Left cardiac atrium (tissue), 4 donors: ENCODE measurements around the gene TBC1D2. TPM values are rescaled to one million over a fixed set of nuclear protein-coding genes. Genes with fewer than 3 reads are reported as not detected.
A peak's percentile ranks its signal among the peaks of the same experiment; 100 is the strongest.

ENCODE experiments used
- ATAC-seq, 2 donors: fragments of 200-7000 bp; cut with Tn5 transposase; one replicate each; pipeline ENCODE4 v1.9.1; 2020; ENCODE audit warnings: mild to moderate bottlenecking in 2 of 2, moderate library complexity in 2 of 2
- DNase-seq: peaks from one replicate; pipeline ENCODE4 v3.0.0-alpha.2; 2020
- intact Hi-C, 2 donors: fragments of 100-400 bp; cut with DNase I; formaldehyde crosslinking; loops; one replicate each; pipeline versions ENCODE4 v1.14.1 to v1.15.1; 2022 to 2023
- total RNA-seq, 2 donors: library from RNA; stranded (reverse); fragmentation: NEBNext Ultra II Directional; extraction: Animal tissue kit (Norgen Biotek cat#: 25700); gene quantifications; one replicate each; pipeline ENCODE4 v1.2.1, GENCODE V29; 2021
- donor health status: DM: no; HTN: yes; CAD: no.
- donor health status: DM: no; HTN: yes; CAD: no; lungs with severe emphysema.
- donor health status: DM: yes; HTN: yes; CAD: no.
- donor health status: Dilated cardiomyopathy.

Gene TBC1D2
- total RNA-seq, 2 donors from 2014 or later, result 4.4 to 5.3 TPM

- DNase-seq, result no peak
- ATAC-seq, result no peak
- intact Hi-C loops, result no loop called here
These were observed 30.4 kb downstream of the TBC1D2 start for GRCh38 chr9:98225015-98225442.

- intact Hi-C loops, result no loop called here
- DNase-seq (no peak), ATAC-seq (peak; percentile 51 to 56)
These were observed 32.4 kb downstream of the TBC1D2 start for GRCh38 chr9:98222885-98223691.

DNA sequence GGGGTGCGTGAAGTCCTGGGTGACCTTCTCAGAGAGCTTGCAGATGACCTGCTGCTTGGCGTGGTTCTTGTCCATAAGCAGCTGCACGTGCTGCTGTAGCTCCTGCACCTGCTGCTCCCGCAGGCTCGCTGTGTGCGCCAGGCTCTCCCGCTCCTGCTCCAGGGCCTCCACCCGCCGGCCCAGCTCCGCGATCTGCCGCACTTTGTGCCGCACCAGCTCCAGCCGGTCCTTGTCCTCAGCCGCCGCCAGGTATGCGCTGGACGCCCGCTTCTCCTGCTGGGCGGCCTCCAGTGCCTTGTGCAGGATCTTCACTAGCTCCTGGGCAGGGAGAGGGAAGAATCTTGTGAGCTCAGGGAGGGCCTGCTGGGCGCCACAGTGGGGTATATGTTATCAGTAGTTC is 34.5 kb downstream of the TBC1D2 start:
- intact Hi-C loops, result no loop called here
- DNase-seq (no peak), ATAC-seq (no peak)

DNA sequence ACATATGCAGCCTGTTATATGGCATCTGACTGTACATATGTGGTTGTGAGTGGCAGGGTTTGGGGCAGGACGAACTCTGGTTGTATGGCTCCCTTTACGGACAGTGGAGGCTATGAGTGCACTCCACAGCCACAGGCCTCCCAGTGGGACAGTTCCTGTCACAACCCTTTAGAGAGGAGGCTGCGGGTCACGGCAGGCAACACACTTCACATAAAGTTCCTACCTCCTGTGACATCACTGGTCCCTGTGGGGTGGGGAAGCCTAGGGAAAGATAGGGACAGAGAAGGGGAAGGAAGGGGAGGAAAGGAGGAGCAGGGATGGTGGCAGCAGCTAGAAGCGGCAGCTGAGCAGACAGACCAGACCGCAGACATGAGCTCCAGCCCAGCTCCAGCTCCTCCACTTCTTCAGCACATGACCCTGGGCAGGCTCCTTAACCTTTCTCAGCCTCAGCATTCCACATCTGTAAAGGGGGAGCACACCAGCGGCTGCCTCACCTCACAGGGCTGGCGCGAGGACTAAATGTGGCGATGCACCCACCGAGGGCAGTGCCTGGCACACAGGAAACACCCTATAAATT is 35.6 kb downstream of the TBC1D2 start:
- DNase-seq (no peak), ATAC-seq (no peak)
- intact Hi-C loops, result no loop called here

GRCh38 chr9:98219364-98219716 is 36.1 kb downstream of the TBC1D2 start:
- intact Hi-C loops, result no loop called here
- ATAC-seq, result no peak
- no peak for DNase-seq

- ATAC-seq, result no peak
- no peak for DNase-seq
- intact Hi-C loops, result no loop called here
These were observed 36.7 kb downstream of the TBC1D2 start for GRCh38 chr9:98218562-98219363.

- DNase-seq, result no peak
- intact Hi-C loops, result no loop called here
- ATAC-seq, result no peak
These were observed 38.2 kb downstream of the TBC1D2 start for GRCh38 chr9:98217255-98217654.

- no peak for DNase-seq
- ATAC-seq, result no peak
- intact Hi-C loops, result no loop called here
These were observed 39.1 kb downstream of the TBC1D2 start for GRCh38 chr9:98216391-98216790.

DNA sequence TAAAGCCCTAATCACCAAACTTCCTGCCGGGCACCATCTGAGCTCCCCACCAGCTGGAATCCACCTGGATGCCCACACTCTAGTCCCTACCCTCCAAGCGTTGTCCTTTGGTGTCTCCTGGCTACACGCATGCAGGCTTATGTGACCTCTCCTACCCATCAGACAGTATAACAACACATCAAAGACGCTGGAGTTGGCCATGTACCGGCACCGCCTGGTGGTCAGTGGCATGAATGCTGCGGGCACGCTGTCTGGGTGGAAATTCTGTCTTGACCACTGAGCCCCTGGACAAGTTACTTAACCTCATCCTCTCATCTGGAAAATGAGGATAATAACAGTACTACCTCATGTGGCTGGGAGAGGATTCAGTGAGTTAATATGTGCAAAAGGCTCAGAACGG is 39.6 kb downstream of the TBC1D2 start:
- ATAC-seq, result peak in 1 of 2 donors; percentile 47
- intact Hi-C loops, result no loop called here
- DNase-seq, result no peak

GRCh38 chr9:98215271-98215670 is 40.2 kb downstream of the TBC1D2 start:
- no peak for ATAC-seq
- intact Hi-C loops, result no loop called here
- DNase-seq, result no peak

DNA sequence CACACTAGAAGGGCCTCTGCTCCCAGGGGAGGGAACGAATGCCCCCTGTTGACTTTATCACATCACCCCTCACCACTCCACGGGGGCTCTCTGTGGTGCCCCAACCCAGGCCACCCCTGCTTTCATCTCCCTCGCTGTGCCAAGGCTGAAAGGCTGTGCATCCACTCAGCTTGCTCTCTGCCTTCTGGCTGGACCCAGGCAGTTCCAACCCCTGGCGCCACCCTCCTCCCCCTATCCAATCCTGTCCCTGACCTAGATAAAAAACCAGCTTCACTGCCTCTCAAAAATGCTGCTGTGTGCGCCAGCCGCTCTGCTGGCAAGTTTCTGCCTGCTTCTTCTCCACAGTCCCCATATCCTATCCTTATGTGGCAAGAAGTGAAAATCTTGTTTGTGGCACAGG is 40.6 kb downstream of the TBC1D2 start:
- no peak for DNase-seq
- intact Hi-C loops, result no loop called here
- ATAC-seq, result peak in 1 of 2 donors; percentile 30

DNA sequence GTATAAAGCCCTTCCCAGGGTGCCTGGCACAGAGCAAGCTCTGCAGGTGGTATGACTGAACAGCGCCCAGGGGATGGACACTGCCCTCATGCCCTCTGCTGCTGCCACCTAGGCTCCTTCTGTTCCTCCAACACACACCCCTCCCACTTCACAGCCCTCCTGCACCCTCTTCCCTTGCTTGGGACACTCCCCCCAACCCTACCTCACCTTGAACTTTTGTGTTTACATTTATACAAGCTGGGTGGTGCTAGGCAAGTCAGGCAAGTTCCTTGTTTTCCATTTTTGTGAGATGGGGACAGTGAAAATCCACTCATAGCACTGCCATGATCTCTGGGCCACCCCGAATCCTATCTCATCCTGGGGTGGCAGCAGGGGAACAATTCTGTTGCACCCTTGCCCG is 44.2 kb downstream of the TBC1D2 start:
- no peak for ATAC-seq
- intact Hi-C loops, result no loop called here
- DNase-seq, result no peak

DNA sequence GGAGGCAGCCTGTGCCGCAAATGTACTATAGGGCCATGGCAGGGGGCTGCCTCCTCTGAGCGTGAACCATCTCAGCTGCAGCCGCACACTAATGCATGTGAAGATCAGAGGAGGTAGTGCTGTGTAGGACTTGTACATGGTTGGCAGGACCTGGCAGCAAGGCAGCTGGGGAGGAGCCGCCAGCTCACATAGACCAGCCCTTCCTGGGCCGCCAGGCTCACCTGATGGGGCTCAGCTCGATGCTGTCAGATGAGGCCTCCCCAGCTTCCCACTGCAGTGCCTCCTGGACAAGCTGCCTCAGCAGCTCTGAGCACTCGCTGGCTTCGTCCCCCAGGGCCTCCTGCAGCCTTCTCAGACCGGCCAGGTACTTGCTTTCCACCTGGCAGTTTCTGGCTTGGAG is 45.0 kb downstream of the TBC1D2 start:
- intact Hi-C loops, result no loop called here
- DNase-seq (no peak), ATAC-seq (no peak)

DNA sequence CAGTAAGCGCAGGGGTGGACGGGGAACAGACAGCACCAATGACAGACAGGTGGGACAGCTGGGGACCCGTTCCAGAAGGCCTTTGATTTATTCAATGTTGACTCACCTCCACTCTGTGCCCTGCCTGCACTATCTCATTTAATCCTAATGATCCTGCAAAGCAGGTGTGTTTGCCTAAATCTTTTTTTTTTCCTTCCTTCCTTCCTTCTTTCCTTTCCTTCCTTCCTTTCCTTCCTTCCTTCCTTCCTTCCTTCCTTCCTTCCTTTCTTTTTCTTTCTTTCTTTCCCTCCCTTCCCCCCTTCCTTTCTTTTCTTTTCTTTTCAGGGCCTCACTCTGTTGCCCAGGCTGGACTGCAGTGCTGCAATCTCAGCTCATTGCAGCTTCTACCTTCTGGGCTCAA is 45.9 kb downstream of the TBC1D2 start:
- no peak for DNase-seq
- ATAC-seq, result no peak
- intact Hi-C loops, result loop anchor here in 1 of 2 donors (10.0 kb wide), 2 partner anchors 135 to 285 kb away; partner anchors contain the start of gene TRMO

DNA sequence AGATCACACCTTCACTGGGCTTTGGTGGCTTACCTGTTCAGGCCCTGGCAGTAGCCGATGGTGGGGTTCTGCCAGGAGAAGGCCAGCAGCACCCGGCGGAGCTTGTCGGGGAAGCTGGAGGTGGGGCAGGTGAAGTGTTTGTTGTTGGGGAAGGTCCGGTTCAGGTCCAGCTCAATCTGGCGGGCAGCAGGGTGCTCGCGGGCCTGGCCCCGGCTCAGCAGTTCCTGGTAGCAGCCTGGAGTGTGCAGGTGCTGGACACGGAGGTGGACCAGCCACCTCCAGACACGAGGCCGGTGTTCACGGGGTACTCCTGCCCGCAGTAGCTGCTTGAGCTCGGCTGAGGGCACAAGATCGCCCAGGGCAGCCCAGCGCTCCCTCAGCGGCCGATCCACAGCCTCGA is 46.8 kb downstream of the TBC1D2 start:
- intact Hi-C loops, result loop anchor here in 1 of 2 donors (10.0 kb wide), 2 partner anchors 134 to 284 kb away; partner anchors contain the start of gene TRMO
- no peak for ATAC-seq
- no peak for DNase-seq

DNA sequence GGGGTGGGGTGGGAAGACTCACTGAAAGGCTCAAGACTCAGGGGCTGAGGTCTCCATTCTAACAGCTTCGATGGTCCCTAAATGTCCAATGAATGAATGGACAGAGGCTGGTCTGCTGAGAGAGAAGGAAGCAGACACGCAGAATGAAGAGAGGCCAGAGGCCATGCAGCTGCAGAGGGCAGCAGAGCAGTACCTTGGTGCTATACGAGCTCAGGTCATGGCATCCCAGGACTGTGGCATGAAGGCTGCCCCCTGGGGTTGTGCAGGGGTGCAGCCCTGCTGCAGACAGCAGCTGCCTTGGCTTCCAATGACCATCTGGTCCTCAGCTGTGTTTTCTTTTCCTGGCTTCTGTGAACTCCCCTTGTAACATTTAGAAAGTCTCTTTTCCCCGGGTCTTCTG is 47.8 kb downstream of the TBC1D2 start:
- DNase-seq (no peak), ATAC-seq (no peak)
- intact Hi-C loops, result loop anchor here in 1 of 2 donors (10.0 kb wide), 2 partner anchors 133 to 283 kb away; partner anchors contain the start of gene TRMO

DNA sequence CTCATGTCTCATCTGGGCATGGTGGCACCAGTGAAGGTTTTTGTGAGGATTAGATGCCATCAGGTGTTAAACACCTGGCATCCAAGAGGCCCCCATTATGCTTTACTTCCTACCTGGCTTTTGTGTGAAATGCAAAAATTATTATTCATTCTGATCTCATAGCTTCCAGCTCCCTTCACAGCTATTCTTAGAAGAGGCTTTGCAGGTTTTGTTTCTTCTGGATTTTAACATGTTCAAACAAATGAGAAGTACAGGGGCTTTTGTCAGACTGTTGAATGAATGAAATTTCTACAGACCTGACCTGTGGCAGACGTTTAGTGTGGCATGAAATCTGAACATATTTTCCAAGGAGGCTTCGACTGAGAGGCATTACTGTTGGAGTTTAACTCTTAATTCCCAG is 48.7 kb downstream of the TBC1D2 start:
- ATAC-seq (no peak), DNase-seq (no peak)
- intact Hi-C loops, result loop anchor here in 1 of 2 donors (10.0 kb wide), 2 partner anchors 132 to 282 kb away; partner anchors contain the start of gene TRMO

DNA sequence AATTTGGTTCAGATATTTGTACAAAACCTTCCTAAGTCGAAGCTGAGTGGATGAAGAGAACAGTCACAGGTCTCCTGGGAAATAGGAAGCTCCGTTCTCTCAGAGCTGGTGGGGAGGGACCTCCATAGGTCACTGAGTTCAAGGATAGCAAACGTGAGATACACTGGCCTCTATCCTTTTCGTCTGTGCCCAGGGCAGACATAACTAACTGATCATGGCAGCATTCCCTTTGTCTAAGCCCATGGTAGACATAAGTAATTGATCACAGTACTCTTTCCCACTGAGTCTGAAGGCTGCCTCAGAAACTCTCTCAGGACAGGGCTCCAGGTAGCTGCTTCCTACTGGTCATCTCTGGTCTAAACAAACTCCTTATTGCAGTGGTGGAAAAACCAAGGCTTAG is 50.8 kb downstream of the TBC1D2 start:
- ATAC-seq (no peak), DNase-seq (no peak)
- intact Hi-C loops, result loop anchor here in 1 of 2 donors (2.0 to 10.0 kb wide), 3 partner anchors 58 to 280 kb away; partner anchors contain the start of gene TRMO

GRCh38 chr9:98203153-98203552 is 52.3 kb downstream of the TBC1D2 start:
- ATAC-seq (no peak), DNase-seq (no peak)
- intact Hi-C loops, result loop anchor here in 1 of 2 donors (10.0 kb wide), 2 partner anchors 128 to 278 kb away; partner anchors contain the start of gene TRMO

GRCh38 chr9:98202252-98202651 is 53.2 kb downstream of the TBC1D2 start:
- no peak for DNase-seq
- intact Hi-C loops, result loop anchor here in 1 of 2 donors (10.0 kb wide), 2 partner anchors 127 to 277 kb away; partner anchors contain the start of gene TRMO
- ATAC-seq, result no peak
